ENCODE data around the gene ERCC8.
"Not testable (repeated sequence)": the region's sequence is repeated elsewhere in the genome, so short reads cannot be mapped to it uniquely, and the experiment has no call there.

Gene ERCC8, protein sequence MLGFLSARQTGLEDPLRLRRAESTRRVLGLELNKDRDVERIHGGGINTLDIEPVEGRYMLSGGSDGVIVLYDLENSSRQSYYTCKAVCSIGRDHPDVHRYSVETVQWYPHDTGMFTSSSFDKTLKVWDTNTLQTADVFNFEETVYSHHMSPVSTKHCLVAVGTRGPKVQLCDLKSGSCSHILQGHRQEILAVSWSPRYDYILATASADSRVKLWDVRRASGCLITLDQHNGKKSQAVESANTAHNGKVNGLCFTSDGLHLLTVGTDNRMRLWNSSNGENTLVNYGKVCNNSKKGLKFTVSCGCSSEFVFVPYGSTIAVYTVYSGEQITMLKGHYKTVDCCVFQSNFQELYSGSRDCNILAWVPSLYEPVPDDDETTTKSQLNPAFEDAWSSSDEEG

DNA sequence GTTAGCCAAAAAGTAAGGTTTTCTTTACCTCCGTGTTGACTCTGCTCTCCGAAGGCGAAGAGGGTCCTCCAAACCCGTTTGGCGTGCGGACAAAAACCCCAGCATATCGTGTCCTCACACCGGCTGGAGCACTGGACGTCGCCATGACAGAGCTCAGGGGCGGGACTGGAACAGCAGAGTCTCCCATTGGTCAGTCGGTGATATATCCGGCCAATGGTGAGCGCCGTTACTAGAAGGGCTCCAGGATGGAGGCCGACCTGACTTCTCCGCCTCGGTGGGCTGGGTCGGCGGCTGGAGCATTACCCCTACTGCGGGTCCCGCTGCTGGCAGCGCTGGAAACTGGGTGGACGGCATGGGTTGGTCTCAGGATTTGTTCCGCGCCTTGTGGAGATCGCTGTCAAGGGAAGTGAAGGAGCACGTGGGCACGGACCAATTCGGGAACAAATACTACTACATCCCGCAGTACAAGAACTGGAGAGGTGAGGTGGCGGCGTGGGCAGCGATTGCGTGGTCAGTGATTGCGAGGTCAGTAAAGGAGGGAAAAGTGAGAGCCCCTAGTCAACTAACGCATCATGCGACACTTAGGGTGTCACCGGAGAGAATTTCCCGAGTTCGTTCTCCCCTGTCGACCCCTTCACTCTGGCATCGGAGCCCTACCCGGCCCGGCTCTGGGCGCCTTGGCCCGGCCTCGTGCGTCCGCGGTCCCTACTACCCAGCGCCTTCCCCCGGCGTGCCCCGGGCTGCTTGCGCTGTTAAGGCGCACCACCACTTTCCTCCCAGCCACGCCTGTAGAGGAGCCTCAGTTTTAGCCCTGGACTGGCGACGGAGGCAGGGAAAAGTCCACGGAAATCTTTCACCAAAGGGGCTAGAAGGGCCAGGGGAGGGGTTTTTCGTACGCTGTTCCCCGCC, at the start of gene ERCC8, which contains the start of gene NDUFAF2:
Gene ERCC8 (minus strand): TSS at position 167 of the 909 bp plus-strand sequence. CDS start 62 bp downstream, at position 105.
Gene NDUFAF2 (plus strand): TSS at position 302 of the 909 bp plus-strand sequence. CDS start 51 bp downstream, at position 353.
- DNase-seq (ENCODE audit: low spot score): peak; percentile 81

DNA sequence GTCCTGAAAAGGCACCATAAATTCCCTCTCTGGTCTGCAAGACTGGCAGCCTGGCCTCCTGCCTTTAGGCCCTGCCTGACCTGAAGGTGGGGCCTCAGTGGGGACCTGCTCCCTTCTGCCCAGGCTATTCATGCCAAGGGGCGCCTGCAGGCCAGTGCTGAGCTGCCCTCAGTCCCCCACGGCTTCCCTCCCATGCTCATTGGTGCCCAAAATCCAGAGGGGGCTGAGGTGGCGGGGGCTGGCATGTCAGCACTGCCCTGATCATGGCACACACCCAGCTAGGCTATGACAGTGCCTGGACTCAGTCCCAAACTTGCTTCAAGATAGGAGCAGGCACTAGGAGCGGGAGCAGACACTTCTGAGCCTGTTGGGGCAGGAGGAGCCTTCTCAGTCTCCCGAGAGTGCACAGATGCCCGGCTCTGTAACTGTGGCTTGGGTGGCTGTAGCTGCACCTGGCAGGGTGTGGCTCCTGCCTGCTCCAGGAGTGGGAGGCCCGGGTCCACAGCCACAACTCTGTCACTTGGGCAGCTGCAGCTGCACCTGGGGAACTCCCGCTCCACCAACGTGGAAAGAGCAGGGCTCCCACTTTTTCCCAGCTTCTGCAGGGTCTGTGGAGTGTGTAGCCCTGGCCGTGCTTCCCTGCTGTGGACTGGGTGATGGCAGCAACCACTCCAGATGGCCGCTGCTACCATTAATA, 49.2 kb upstream of the ERCC8 start:
- no peak for DNase-seq (ENCODE audit: low spot score)

DNA sequence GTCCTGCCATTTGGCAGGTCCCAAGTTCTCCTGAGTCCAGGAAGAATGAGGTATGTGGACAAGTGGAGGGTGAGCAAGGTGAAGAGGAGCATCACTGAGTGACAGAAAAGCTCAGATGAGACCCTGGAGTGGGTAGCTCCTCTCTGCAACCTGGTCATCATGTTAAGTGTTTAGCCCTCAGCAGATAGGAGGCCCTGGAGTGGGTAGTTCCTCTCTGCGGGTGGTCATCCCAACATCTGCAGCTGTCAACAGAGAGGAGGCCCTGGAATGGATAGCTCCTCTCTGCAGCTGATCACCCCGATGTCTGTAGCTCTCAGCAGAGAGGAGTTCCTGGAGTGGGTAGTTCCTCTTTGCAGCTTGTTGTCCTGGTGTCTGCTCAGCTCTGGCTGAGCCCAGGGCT, 48.6 kb upstream of the ERCC8 start:
- DNase-seq (ENCODE audit: low spot score): no peak

DNA sequence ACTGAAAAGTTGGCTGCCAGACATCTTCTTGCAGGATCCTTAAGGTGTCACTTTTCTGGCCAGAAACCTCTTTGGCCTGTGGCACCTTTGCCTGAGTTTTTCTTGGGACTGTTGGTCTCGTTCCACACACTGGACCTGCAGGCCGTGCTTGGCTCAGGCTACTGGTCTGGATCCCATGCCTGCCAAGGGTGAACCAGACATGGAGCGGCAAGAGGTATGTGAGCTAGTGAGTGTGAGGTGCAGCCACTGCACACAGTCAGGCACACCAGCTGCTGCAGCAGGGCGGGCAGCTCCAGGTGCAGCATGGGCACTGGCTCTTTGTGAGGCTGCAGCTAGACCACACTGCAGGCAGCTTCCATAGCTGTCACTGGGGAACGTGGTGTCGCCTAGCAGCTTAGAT, 48.0 kb upstream of the ERCC8 start:
- no peak for DNase-seq (ENCODE audit: low spot score)

DNA sequence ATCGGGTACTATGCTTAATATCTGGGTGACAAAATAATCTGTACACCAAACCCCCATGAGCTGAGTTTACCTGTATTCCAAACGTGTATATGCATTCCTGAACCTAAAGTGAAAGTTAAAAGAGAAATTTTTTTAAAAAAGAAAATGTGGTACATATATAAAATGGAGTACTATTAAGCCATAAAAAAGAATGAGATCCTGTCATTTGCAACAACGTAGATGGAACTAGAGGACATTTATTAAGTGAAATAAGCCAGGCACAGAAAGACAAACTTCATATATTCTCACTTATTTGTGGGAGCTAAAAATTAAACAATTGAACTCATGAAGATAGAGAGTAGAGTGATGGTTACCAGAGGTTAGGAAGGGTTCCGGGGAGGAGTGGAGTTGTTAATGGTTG, 44.9 kb upstream of the ERCC8 start:
- no peak for DNase-seq (ENCODE audit: low spot score)

DNA sequence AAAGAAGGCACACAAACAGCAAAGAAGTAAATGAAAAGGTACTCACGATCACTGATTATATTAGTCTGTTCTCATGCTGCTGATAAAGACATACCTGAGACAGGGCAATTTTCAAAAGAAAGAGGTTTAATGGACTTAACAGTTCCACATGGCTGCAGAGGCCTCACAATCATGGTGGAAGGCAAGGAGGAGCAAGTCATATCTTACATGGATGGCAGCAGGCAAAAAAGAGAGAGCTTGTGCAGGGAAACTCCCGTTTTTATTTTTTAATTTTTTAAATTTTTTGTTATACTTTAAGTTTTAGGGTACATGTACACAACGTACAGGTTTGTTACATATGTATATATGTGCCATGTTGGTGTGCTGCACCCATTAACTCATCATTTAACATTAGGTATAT, 37.3 kb upstream of the ERCC8 start:
- DNase-seq (ENCODE audit: low spot score): not testable (repeated sequence)

DNA sequence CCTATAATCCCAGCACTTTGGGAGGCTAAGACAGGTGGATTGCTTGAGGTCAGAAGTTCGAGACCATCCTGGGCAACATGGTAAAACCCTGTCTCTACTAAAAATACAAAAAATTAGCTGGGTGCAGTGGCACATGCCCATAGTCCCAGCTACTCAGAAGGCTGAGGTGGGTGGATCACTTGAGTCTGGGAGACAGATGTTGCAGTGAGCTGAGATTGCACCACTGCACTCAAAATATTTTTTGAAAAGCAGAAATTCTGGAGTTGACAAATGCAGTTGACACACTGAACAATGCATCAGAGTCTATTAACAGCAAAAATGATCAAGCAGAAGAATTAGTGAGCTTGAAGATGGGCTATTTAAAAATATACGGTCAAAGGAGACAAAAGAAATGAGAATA, 35.6 kb upstream of the ERCC8 start:
- no peak for DNase-seq (ENCODE audit: low spot score)

DNA sequence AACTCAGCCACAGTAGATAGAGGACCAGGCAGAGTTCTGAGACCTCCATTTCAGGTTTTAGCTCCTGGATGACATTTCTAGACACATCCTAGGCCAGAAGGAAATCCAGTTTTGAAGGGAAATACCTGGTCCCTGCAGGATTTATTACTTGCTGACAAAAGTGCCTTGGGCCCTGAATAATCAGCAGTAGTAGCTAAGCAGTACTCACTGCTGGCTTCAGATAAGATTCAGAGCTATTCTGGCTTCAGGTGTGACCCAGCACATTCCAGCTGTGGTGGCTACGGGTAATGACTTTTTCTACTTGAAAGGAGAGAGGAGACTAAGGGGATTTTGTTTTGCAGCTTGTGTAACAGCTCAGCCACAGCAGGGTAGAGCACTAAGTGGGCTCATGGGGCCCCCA, 34.1 kb upstream of the ERCC8 start:
- DNase-seq (ENCODE audit: low spot score): no peak

DNA sequence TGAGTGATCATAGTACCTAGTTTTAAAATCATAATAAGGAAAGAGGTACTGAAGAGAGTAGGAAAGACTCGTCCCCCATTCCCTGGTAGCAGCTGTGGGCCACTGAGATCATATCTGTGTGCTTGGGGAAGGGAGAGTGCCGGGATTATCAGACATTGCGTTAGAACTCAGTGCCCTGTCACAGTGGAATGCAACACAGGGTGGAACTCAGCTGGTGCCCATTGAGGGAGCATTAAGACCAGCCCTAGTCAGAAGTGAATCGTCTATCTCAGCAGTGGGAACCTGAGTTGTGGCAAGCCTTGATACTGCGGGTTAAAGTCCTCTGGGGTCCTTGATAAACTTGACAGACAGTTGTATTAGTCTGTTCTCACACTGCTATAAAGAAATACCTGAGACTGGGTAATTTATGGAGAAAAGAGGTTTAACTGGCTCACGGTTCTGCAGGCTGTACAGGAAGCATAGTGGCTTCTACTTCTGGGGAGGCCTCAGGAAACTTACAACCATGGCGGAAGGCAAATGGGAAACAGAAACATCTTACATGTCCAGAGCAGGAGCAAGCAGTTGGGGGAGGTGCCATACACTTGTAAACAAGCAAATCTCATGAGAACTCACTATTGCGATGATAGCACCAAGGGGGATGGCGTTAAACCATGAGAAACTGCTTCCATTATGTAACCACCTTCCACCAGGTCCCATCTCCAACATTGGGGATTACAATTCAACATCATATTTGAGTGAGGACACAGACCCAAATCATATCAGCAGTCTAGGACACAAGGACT, 33.3 kb upstream of the ERCC8 start:
- no peak for DNase-seq (ENCODE audit: low spot score)

DNA sequence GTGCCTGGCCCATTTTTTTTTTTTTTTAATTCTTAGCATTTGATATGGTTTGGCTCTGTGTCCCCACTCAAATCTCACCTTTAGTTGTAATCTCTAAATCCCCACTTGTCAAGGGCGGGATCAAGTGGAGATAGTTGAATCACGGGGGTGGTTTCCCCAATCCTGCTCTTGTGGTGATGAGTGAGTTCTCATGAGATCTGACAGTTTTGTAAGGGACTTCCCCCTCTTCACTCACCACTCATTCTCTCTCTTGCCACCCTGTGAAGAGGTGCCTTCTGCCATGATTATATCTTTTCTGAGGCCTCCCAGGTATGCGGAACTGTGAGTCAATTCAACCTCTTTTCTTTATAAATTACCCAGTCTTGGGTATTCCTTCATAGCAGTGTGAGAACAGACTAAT, 27.4 kb upstream of the ERCC8 start:
- no peak for DNase-seq (ENCODE audit: low spot score)

DNA sequence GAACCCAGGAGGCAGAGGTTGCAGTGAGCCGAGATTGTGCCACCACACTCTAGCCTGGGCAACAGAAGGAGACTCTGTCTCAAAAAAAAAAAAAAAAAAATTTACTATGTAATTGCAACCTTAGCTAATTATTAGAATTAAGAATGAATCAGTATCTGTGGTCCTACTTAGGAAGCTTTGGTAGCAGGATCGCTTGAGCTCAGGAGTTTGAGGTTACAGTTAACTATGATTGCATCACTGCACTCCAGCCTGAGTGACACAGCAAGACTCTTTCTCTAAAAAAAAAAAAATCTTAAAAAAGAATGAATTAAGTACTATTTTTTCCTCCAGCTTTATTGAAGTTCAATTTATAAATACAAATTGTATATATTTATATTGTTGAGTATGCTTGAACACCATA, 16.8 kb upstream of the ERCC8 start:
- no peak for DNase-seq (ENCODE audit: low spot score)

DNA sequence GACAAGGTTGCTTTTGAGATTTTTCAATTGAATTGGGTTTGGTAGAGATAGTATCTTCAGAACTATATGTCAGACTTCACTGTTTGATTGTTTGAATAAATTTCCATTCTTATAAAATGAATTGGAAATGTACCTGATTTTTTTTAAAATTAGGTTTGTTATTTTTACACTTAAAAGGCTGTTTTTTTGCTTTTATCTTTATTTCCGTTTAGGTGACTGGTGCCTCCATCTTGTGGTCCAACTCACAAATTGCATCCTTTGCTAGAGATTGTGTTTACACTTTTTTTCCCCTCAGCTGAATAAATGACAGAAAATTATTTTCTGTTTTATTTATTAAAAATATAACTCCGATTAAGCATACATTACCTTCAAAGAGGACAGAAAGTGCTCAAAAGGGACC, 15.7 kb upstream of the ERCC8 start:
- no peak for DNase-seq (ENCODE audit: low spot score)

DNA sequence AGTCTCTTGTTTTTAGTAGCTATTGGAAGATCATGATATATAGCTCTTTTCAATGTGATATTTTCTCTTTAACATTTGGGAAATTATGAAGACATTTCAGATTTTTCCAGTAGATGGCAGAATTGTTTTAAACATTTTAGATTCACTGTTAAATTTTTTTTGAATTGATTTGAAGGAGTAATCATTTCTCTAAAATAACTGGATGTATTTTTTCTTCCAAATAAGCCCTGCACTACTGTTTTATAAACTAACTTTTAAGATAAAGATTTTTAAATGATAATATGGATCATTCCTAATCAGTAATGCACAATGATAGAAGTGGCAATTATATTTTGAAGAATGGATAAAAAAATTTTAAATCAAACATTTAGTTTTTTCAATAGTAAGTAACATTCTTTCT, 14.3 kb upstream of the ERCC8 start:
- peak; percentile 6 for DNase-seq (ENCODE audit: low spot score)

DNA sequence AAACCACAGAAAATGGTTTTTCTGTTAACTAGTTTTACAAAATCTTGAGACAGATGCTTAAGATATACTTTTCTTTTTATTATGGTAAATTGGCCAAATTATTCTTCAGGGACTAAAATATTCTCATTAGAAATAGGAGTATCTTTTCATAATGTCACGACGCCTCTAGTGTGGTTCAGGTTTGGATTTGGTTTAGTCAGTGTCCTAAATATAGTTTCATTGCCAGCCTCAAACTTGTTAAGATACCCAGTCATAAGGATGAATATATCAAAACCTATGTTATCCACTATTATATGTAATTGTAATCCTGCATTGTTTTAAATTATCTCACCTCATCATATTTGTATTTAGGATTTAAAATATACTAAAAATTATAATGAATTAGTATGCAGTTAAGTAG, 13.8 kb upstream of the ERCC8 start:
- DNase-seq (ENCODE audit: low spot score): no peak

DNA sequence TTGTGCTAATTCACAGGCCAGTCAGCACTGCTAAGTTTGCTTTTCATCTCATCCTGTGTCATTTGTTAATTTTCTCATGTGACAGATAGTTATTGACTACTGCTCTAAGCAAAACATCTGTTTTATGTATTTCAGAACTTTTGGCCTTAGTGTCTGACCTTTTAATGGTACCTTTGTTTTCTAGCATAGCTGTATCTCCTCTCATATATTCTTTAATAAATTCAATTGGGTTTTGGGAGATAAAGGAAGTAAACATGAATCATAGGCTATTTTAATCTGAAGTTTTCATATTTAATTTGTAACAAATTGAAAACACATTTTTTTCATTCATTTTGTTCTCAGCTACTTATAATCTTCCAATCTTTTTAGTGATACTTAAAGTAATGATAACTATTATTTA, 13.2 kb upstream of the ERCC8 start:
- no peak for DNase-seq (ENCODE audit: low spot score)

DNA sequence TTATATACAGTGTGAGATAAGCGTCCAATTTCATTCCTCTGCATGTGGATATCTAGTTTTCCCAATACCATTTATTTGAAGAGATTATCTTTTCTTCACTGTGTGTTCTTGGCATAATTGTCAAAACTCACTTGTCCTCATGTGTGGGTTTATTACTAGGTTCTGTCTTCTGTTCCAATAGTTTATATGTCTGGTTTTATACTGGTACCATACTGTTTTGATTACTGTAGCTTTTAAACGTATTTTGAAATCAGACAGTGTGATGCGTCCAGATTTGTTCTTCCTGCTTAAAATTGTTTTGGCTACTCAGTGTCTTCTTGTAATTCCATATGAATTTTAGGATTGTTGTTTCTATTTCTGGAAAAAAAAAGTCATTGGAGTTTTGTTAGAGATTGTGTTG, 10.4 kb upstream of the ERCC8 start:
- no peak for DNase-seq (ENCODE audit: low spot score)

DNA sequence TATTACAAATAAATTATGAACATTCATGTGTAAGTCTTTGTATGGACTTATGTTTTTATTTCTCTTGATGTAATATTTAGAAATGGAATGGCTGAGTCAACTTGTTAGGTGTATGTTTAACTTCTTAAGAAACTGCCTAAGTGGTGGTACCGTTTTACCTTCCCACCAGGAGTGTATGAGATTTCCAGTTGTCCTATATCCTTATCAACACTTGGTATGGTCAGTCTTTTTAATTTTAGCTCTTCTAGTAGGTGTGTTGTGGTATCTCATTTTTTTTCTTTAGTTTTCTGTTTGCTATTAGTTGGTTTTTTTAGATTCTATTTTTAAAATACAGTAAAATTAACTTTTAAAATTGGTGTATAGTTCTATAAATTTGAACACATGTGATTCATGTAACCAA, 3.9 kb upstream of the ERCC8 start:
- DNase-seq (ENCODE audit: low spot score): no peak

DNA sequence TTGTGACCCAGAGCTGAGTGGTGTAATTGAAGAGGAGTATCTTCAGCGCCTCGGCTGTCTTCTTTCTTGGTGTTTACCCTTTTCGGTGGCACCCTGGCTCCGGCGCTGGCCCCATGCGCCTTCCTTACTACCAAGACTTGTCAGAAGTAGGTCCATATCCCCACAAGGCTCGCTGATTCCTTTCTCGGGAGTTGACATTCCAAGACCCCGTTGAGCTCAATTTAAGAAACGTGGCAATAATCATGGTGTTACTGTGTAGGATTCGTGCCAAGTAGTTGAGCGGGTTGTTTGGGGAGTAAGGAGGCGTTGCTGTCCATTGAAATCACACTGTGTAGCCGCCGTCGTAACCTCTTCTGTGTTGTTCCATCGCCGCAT, 930 bp upstream of the ERCC8 start:
- DNase-seq (ENCODE audit: low spot score): no peak

DNA sequence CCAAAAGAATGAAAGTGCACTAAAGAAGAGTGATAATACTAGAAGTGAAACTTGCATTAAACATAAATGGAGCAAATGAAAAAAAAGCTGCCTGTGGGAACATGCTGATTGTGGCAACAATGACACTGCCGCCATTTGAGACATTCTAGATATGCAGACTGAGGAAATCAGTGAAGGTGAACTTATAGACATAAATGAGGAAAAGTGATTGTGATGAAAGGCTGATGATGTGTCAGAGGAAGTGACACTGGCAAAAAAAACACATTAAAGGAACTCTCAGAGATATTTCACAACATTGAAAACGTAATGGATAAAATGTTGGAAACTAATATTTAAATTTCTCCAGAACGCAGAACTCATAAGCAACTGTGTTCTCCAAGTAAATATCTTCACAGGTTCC, 1.2 kb downstream of the ERCC8 start:
- no peak for DNase-seq (ENCODE audit: low spot score)

DNA sequence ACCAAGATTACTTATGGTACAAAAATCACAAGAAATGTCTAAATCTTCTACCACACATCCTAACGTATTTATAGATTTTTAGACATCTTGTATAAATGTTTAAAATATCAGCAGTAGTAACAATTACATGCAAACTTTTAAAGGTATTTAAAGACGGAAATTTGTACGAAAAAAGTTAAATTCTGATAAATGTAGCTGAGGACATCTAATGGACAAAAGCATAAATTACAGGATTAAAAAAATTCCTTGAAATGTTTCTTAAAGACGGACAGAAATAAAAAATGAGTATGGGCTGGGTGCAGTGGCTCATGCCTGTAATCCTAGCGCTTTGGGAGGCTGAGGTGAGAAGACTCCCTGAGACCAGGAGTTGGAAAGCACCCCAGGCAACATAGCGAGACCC, 15.8 kb downstream of the ERCC8 start:
- no peak for DNase-seq (ENCODE audit: low spot score)

DNA sequence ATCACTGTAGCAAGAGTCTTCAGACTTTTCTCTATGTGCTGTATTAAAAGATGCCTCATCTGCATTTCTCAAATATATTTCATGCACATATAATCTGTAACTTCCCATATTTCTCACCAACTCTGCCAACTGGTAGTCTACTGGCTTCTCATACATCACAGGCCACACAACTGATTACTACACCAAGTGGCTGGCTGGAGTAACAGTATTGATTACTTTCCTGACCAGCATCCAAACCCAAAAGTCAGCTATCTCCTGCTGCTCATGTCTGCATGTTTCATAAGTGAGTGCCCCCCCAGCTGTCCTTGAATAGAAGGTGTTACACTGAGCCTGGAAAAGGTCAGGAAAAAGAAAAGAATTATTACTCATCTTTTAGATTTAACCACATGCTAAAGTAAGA, 17.4 kb downstream of the ERCC8 start:
- no peak for DNase-seq (ENCODE audit: low spot score)

DNA sequence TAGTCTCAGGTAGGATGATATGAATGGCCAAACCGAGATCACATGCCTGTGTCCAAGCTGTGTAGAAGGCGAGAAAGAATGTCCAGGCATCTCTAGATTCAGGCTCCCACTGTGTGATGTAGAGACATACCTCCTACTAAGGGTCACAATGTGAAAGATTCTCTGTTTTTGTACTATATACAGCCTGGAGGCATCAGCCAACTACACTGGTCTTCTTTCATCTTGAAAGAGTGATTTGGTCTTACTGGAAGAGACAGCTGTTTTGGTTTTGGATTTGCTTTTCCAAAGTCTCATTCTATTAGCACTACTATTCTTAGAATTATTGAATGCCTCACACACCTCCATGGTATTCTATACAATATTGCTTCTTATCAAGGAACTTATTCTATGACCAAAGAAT, 26.4 kb downstream of the ERCC8 start:
- no peak for DNase-seq (ENCODE audit: low spot score)
